Measurements from ENCODE around the gene TP53I11.

DNA sequence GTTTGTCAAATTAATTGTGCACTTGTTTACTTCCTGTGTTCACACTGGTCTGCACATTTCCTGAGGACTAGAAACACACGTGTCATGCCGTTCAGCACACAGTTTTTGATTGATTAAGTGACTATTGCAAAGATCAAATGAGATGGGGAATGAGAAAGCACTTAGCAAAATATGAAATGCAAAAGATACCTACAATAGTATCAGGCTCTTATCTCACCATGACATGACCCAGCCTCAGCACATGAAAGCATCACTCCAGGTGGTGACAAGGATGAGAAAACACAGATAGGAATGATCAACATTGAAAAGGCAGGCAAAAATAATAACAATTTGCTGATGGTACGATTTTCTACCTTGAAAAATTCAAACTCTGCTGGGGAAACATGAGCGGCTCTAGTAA is 42.1 kb upstream of the TP53I11 start:
- TF ChIP-seq, protein P1, sequence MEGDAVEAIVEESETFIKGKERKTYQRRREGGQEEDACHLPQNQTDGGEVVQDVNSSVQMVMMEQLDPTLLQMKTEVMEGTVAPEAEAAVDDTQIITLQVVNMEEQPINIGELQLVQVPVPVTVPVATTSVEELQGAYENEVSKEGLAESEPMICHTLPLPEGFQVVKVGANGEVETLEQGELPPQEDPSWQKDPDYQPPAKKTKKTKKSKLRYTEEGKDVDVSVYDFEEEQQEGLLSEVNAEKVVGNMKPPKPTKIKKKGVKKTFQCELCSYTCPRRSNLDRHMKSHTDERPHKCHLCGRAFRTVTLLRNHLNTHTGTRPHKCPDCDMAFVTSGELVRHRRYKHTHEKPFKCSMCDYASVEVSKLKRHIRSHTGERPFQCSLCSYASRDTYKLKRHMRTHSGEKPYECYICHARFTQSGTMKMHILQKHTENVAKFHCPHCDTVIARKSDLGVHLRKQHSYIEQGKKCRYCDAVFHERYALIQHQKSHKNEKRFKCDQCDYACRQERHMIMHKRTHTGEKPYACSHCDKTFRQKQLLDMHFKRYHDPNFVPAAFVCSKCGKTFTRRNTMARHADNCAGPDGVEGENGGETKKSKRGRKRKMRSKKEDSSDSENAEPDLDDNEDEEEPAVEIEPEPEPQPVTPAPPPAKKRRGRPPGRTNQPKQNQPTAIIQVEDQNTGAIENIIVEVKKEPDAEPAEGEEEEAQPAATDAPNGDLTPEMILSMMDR (IDR thresholded peaks at IDR 0.05): no peak
- no peak for TF ChIP-seq POLR2A (IDR thresholded peaks at IDR 0.05)
